ENCODE results near the gene ETV6.

ETV6 gene

DNA sequence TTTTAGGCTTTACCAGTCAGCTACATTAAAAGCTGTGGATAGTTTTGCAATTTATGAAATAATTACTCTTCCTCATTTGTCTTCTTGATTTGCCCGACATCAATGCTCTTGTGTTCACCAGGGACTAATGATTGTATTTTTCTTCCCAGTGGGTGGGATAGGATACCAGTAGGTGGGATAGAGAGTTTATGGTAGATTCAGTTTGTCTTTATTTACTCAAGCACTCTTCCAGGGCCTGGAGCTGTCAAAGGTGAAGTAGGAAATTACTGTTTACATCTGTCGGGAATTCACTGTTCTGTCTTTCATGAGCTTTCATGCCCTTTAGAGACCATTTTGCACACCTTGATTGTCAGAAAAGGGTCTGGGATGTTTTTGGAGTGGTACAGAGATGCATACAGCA lies 36.6 kb downstream of the ETV6 start:
- no peak for TF ChIP-seq CTCF (IDR thresholded peaks at IDR 0.05; ENCODE audit: control extremely low read depth, extremely low read depth, low read depth, missing control alignments)
- ChIA-PET CTCF (interaction anchor here (0.6 to 3.0 kb wide), 4 partner anchors 12 to 33 kb away, joined by 3 to 9 read pairs (median 6); no protein-coding TSS in a partner anchor), POLR2A (no interaction called here)
- DNase-seq (ENCODE audit: extremely low spot score) = no peak

DNA sequence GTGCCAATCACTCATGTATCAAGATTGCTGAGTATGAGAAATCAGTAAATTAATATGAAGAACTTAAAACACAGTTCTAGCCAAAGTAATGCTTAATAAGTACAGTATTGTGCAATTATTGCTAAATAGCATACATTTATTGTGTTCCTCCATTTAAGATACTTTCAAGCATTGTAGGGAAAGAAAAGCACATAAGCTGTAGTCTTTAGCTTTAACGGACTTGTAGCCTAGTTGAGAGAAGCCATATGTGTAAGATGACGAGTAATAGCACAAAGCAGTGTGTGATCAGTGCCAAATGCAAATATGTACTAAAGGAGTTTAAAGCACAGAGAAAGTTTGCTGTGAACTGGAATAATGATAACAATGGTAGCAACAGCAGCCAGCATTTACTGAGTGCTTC lies 38.1 kb downstream of the ETV6 start:
- no peak for TF ChIP-seq CTCF (IDR thresholded peaks at IDR 0.05; ENCODE audit: control extremely low read depth, extremely low read depth, low read depth, missing control alignments)
- no peak for DNase-seq (ENCODE audit: extremely low spot score)
- ChIA-PET CTCF (interaction anchor here (1.0 to 4.4 kb wide), 4 partner anchors 12 to 125 kb away, joined by 3 to 23 read pairs (median 6); no protein-coding TSS in a partner anchor), POLR2A (no interaction called here)

- ChIA-PET CTCF (interaction anchor here (1.0 to 4.4 kb wide), 3 partner anchors 11 to 34 kb away, joined by 3 to 23 read pairs (median 4); no protein-coding TSS in a partner anchor), POLR2A (interaction anchor here (0.6 kb wide), 1 partner anchor 1048 kb away, joined by 3 read pairs; no protein-coding TSS in a partner anchor)
- no peak for DNase-seq (ENCODE audit: extremely low spot score)
- TF ChIP-seq CTCF (IDR thresholded peaks at IDR 0.05; ENCODE audit: control extremely low read depth, extremely low read depth, low read depth, missing control alignments) = no peak
Observed at GRCh38 chr12:11688379-11688778, 38.9 kb downstream of the ETV6 start.

GRCh38 chr12:11688831-11689230 lies 39.4 kb downstream of the ETV6 start:
- CTCF ChIA-PET = interaction anchor here (1.0 to 4.4 kb wide), 2 partner anchors 11 to 33 kb away, joined by 3 to 23 read pairs; no protein-coding TSS in a partner anchor
- no peak for DNase-seq (ENCODE audit: extremely low spot score)
- POLR2A ChIA-PET = interaction anchor here (0.6 kb wide), 1 partner anchor 1048 kb away, joined by 3 read pairs; no protein-coding TSS in a partner anchor
- TF ChIP-seq CTCF (IDR thresholded peaks at IDR 0.05; ENCODE audit: control extremely low read depth, extremely low read depth, low read depth, missing control alignments) = no peak

DNA sequence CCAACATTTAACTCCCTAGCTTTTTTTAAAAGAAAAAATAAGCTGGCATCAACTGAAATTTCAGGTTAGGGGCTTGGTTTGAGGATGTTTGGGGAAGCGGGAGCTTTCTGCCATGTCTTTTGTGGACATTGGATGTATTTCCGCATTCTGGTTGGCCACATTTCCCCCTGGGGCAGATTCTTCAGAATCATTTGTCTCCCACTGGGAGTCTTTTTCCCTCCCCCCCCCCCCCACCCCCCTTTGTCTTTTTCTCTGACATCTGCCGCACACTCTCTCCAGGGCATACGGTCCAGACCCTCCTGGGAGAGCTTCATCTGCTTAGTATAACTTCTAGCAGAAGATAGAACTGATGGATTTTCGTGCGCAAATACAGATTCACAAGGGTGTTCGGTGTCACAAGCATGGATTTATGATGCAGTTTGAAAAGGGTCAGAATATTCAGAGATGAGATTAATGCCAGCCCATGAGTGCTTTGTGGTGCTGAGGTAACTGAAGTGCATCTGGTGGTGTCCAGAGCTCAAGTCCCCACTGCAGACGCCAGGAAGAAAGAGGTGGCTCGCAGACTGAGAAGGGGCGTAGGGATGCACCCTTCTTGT lies 40.2 kb downstream of the ETV6 start:
- no peak for DNase-seq (ENCODE audit: extremely low spot score)
- TF ChIP-seq CTCF (IDR thresholded peaks at IDR 0.05; ENCODE audit: control extremely low read depth, extremely low read depth, low read depth, missing control alignments) = no peak
- CTCF ChIA-PET = interaction anchor here (1.0 to 4.4 kb wide), 2 partner anchors 10 to 31 kb away, joined by 3 to 23 read pairs; no protein-coding TSS in a partner anchor
- POLR2A ChIA-PET = no interaction called here

DNA sequence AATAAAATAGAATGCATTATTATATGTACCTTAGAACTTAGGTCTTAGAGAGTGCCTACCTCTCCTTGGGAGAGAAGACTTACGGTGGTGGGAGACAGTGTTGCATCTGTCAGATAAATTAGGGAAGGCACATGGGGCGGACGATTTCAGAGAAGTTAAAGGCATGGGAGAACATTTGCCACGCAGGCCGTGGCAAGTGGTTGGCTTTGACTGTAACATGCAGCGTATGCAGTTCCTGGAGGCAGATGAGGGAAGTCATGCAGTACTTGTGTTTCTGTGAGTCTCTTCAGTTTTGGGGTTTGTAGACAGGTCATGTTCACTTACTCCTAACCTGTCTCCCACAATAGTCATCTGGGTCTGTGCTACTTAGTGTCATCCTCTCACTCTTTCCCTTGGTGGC lies 43.6 kb downstream of the ETV6 start:
- DNase-seq (ENCODE audit: extremely low spot score) = no peak
- ChIA-PET CTCF (interaction anchor here (1.4 kb wide), 1 partner anchor 21 kb away, joined by 3 read pairs; no protein-coding TSS in a partner anchor), POLR2A (no interaction called here)
- TF ChIP-seq CTCF (IDR thresholded peaks at IDR 0.05; ENCODE audit: control extremely low read depth, extremely low read depth, low read depth, missing control alignments) = no peak

Data from GM10248 (cell line).